GM21381 (cell line): ENCODE data around the gene FGFBP3.
"Not testable (repeated sequence)": the region's sequence is repeated elsewhere in the genome, so short reads cannot be mapped to it uniquely, and the experiment has no call there.

Experiments used
- ATAC-seq: cut with Tn5 transposase; IDR thresholded peaks from one replicate; pipeline ENCODE4 v1.9.1; 2021; ENCODE audit warnings: mild to moderate bottlenecking, moderate library complexity; ENCODE audit not compliant: unreplicated experiment

Gene FGFBP3

GRCh38 chr10:91901784-91902677 is 7.3 kb downstream of the FGFBP3 start:
- no peak for ATAC-seq

- no peak for ATAC-seq
These were observed 11.9 kb downstream of the FGFBP3 start for GRCh38 chr10:91897421-91897820.

DNA sequence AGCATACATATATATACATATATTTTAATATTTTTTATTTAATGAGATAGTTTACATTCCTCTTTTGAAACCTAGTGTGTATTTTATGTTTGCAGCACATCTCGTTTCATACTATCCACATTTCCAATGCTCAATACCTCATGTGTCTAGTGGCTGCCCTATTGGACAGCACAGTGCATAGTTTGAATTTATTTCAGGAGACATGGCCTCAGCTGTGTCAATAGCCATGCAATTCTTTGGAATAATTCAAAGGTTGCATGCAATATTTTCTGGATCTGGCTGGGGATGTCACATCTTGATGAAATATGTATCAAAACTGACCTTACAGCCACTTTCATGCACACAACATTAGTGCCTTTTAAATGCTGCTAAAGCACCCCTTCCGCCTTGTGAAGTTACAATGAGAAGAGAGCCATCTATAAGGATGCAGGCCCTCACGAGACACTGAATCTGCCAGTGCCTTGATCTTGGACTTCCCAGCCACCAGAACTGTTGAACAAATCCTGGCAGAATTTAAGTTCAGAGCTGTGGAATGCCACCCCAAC is 13.0 kb downstream of the FGFBP3 start:
- no peak for ATAC-seq

- ATAC-seq: not testable (repeated sequence)
These were observed 15.0 kb downstream of the FGFBP3 start for GRCh38 chr10:91894261-91894685.

- no peak for ATAC-seq
These were observed 16.2 kb downstream of the FGFBP3 start for GRCh38 chr10:91893051-91893450.

GRCh38 chr10:91891125-91892001 is 17.9 kb downstream of the FGFBP3 start:
- no peak for ATAC-seq

DNA sequence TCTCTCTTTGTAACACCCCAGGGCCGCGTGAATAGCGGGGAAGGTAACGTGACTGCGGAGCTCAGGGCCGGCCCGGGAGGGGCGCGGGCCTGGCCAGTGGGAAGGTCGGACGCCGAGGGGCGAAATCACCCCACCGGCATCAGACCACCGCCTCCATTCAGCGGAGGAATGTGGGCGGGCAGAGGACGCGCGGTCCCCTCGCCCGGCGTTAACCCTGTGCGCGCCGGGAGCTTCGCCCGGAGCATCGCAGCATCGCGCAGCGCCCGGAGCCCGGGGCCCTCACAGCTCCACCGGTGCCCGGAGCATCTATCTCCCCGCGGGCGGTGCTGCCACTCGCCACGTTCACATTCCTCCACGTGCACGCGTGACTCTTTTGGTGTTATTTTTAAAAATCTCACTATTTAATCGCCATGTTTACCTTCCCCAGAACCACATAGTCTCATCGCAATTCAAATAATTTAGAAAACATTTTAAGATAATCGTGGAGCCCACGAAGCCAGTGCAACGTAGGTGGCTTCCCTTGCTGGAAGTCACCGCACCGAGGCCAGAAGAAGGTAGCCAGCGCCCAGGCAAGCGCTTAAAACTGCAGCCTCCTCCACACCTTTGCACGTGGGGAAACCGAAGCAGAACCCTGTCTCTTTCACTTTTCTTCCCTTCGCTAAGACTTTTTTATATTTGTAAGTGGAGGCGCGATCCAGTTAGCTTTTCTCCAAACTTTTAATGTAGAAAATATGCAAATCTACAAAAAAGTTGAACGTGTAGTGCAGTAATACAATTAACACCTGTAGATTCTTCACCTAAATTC is 21.8 kb downstream of the FGFBP3 start:
- ATAC-seq: no peak

- ATAC-seq: no peak
These were observed 22.4 kb downstream of the FGFBP3 start for GRCh38 chr10:91886954-91887271.

GRCh38 chr10:91885362-91886079 is 23.8 kb downstream of the FGFBP3 start:
- no peak for ATAC-seq

DNA sequence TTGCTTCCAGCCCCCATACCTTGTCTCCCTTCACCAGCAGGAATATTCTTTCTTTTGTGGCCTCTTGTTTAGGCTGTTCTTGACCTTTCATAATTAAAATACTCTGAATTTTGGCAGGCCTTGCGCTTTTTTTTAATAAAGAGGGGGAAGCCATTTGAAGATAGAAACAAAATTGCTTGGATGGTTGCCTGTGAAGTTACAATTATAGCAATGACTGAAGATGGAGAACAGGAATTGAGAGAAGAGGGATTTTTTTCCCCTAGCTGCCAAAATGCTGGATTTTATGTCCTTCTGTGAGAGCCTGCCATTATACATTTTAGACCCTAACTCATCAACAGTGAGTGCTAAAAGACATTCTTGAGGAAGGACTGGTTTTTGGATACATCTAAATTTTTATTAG is 24.8 kb downstream of the FGFBP3 start:
- ATAC-seq: no peak

GRCh38 chr10:91883549-91884444 is 25.5 kb downstream of the FGFBP3 start:
- ATAC-seq: no peak

- no peak for ATAC-seq
These were observed 29.0 kb downstream of the FGFBP3 start for GRCh38 chr10:91880310-91880709.

GRCh38 chr10:91879515-91880170 is 29.6 kb downstream of the FGFBP3 start:
- ATAC-seq: no peak

DNA sequence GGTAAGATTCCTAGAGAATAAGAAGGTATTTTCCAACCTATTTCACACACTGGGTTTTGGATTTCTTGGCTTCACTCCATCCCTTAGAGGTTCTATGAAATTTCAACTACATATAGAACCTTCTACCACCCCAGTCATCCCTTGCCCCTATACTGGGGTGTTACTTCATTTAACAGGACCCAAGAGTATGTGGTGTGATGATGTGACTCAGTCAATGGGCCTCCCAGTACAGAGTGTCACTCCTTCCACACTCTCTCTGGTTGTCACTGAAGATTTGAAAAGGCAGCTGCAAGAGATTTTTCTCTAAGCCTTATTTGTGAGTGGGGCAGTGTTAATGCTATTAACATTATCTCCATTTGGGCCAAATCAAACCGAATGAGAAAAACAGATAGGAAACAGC is 33.5 kb downstream of the FGFBP3 start:
- no peak for ATAC-seq

DNA sequence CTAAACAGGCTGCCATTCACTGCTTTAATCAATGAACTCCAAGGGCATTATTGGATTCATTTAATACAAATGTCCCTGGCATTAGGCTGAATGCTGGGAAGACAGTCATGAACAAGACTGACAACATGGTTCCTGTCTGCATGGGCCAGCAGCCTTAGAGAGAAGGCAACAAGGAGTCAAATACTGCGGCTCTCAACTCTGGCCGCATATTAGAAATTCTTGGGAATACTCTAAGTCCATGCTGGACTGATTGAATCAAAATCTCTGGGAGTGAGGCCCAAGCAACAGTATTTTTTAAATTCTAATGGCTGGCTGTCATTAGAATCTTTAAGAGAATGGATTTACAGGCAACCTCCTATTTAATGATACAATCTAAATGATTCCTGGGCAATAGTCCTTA is 34.1 kb downstream of the FGFBP3 start:
- no peak for ATAC-seq

- ATAC-seq: no peak
These were observed 43.7 kb downstream of the FGFBP3 start for GRCh38 chr10:91865562-91866081.

DNA sequence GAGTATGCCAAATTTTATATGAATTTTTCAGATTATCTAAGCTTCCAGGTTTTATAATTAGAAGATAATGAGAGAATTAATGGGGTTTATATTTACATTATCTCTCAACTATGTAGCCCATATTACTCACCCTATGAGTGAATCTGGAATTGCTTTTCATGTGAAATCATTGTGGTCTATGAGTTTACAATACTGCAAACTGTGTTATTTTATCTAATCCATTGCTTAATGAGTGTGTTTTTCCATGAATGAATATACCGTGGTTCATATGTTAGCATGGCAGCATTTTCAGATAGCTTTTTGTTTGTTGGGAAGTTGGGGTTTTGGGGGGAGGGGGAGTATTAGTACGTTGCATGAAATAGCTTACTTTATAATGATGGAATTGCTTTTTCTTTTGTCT is 44.5 kb downstream of the FGFBP3 start:
- no peak for ATAC-seq

- no peak for ATAC-seq
These were observed 45.2 kb downstream of the FGFBP3 start for GRCh38 chr10:91864099-91864498.
